B cell (primary cell): ENCODE data around the gene KBTBD13. TPM values are rescaled to one million over a fixed set of nuclear protein-coding genes. Genes with fewer than 3 reads are reported as not detected.

Source experiments
- ATAC-seq: fragments of 200-7000 bp; cut with Tn5 transposase; one replicate; pipeline ENCODE4 v1.10.0; 2021; ENCODE audit warnings: low read depth, mild to moderate bottlenecking, moderate number of reproducible peaks, moderate library complexity
- CTCF ChIA-PET: fragments of 350-600 bp; sonication (Branson Sonifier 250); formaldehyde crosslinking; loops from one replicate; lab custom pipeline; 2021; ENCODE audit warnings: antibody characterized with exemption, inconsistent platforms; lab: Charles Lee
- POLR2A ChIA-PET: fragments of 350-600 bp; sonication (Branson Sonifier 250); formaldehyde crosslinking; loops from one replicate; lab custom pipeline; 2021; ENCODE audit warnings: antibody characterized with exemption; lab: Charles Lee
- DNase-seq: peaks from one replicate; pipeline ENCODE4 v3.0.0; 2013
- H2AFZ ChIP-seq: 2 replicates; pipeline ENCODE4 v1.6.1; 2012; ENCODE audit warnings: mild to moderate bottlenecking, low read depth, low read length; ENCODE audit not compliant: insufficient read depth, poor library complexity, severe bottlenecking
- H3K27ac ChIP-seq, 2 donors: 1 replicate in 1 of 2; 2 replicates in 1 of 2; pipeline ENCODE4 v1.5.1; 2012 to 2013; ENCODE audit warnings: low read length in 2 of 2, mild to moderate bottlenecking in 2 of 2, moderate library complexity in 1 of 2
- H3K27me3 ChIP-seq, 4 experiments: fragments of 200-600 bp in 1 of 4; sonication (generic) in 1 of 4; replicated peaks in 1 of 4; 1 replicate in 2 of 4; 2 replicates in 2 of 4; pipeline versions ENCODE4 v1.6.1 to v1.7.0; 2013 to 2016; ENCODE audit warnings: low read length in 3 of 4, mild to moderate bottlenecking in 2 of 4, mixed read lengths in 1 of 4, moderate library complexity in 1 of 4; ENCODE audit not compliant: insufficient read depth in 4 of 4, control insufficient read depth in 3 of 4; ENCODE audit errors: control extremely low read depth in 1 of 4
- H3K36me3 ChIP-seq, 2 experiments: replicated peaks in 1 of 2; 1 replicate in 1 of 2; 2 replicates in 1 of 2; pipeline versions ENCODE4 v1.6.1 to v1.7.1; 2013; ENCODE audit warnings: low read length in 1 of 2; ENCODE audit not compliant: insufficient read depth in 2 of 2, control insufficient read depth in 1 of 2; ENCODE audit errors: control extremely low read depth in 1 of 2, extremely low read depth in 1 of 2
- H3K4me1 ChIP-seq, 2 donors: fragments of 200-600 bp in 1 of 2; sonication (generic) in 1 of 2; 1 replicate in 1 of 2; 2 replicates in 1 of 2; pipeline versions ENCODE4 v1.5.1 to v1.6.1; 2013 to 2017; ENCODE audit warnings: low read length in 2 of 2; ENCODE audit not compliant: control insufficient read depth in 2 of 2, insufficient read depth in 2 of 2
- H3K4me2 ChIP-seq: replicated peaks from 2 replicates; pipeline ENCODE3; 2012; ENCODE audit warnings: mild to moderate bottlenecking, low read depth, low read length; ENCODE audit not compliant: poor library complexity, severe bottlenecking
- H3K4me3 ChIP-seq, 5 experiments: fragments of 200-600 bp in 1 of 5; sonication (generic) in 1 of 5; 1 replicate in 3 of 5; 2 replicates in 2 of 5; pipeline versions ENCODE4 v1.5.1 to v1.7.0; 2011 to 2016; ENCODE audit warnings: low read length in 4 of 5, mild to moderate bottlenecking in 4 of 5, low read depth in 2 of 5, control low read depth in 1 of 5, moderate library complexity in 1 of 5; ENCODE audit not compliant: insufficient read depth in 1 of 5; ENCODE audit errors: control extremely low read depth in 1 of 5, extremely low read depth in 1 of 5
- H3K79me2 ChIP-seq: fragments of 200-600 bp; sonication (generic); one replicate; pipeline ENCODE4 v1.6.0; 2016; ENCODE audit warnings: low read length; ENCODE audit not compliant: control insufficient read depth, insufficient read depth
- H3K9ac ChIP-seq: fragments of 200-600 bp; sonication (generic); 2 replicates; pipeline ENCODE4 v1.6.1; 2017; ENCODE audit warnings: mild to moderate bottlenecking, low read length, moderate library complexity
- H3K9me3 ChIP-seq, 3 donors: one replicate each; pipeline versions ENCODE4 v1.6.1 to v1.7.1; 2013; ENCODE audit warnings: low read length in 2 of 3; ENCODE audit not compliant: control insufficient read depth in 2 of 3, insufficient read depth in 1 of 3; ENCODE audit errors: control extremely low read depth in 1 of 3
- H4K20me1 ChIP-seq: 2 replicates; pipeline ENCODE4 v1.6.0; 2012; ENCODE audit warnings: mild to moderate bottlenecking, low read length; ENCODE audit not compliant: insufficient read depth, control insufficient read depth, poor library complexity, severe bottlenecking
- H3K27ac Mint-ChIP-seq: one replicate; pipeline ENCODE4 v1.8.0; 2021; ENCODE audit warnings: mixed read lengths
- H3K27me3 Mint-ChIP-seq: one replicate; pipeline ENCODE4 v1.8.0; 2021; ENCODE audit warnings: mixed read lengths
- H3K4me1 Mint-ChIP-seq: one replicate; pipeline ENCODE4 v1.8.0; 2021; ENCODE audit warnings: mixed read lengths
- H3K4me3 Mint-ChIP-seq: one replicate; pipeline ENCODE4 v1.8.0; 2021; ENCODE audit warnings: mixed read lengths
- H3K9me3 Mint-ChIP-seq: one replicate; pipeline ENCODE4 v1.8.0; 2022; ENCODE audit warnings: mixed read lengths; ENCODE audit not compliant: insufficient read depth
- CTCF ChIP-seq: fragments of 200-600 bp; IDR thresholded peaks from one replicate; pipeline ENCODE4 v1.8.0; 2022; ENCODE audit warnings: antibody characterized with exemption, mild to moderate bottlenecking
- EZH2 ChIP-seq: IDR thresholded peaks from 2 replicates; pipeline ENCODE4 v1.6.1; 2012; ENCODE audit warnings: borderline replicate concordance, low read depth, mild to moderate bottlenecking, moderate library complexity, low read length; ENCODE audit not compliant: insufficient read depth, poor library complexity, severe bottlenecking
- WGBS: methylation state at CpG from one replicate; pipeline ENCODE4 v1.1.5; 2013; ENCODE audit warnings: missing lambda C conversion rate; ENCODE audit not compliant: insufficient coverage; 5-methylcytosine and 5-hydroxymethylcytosine counted together
- intact Hi-C: fragments of 100-400 bp; cut with micrococcal nuclease; formaldehyde crosslinking; loops from one replicate; pipeline ENCODE4 v1.10.0; 2022
- polyA plus RNA-seq: library from polyadenylated mRNA; depleted of rRNA; stranded (reverse); fragments of >200 nt; gene quantifications from 2 replicates; pipeline ENCODE4 v1.2.3, GENCODE V29; 2012
- total RNA-seq, 2 donors: library from RNA; stranded (reverse); fragments of 120-200 nt in 1 of 2; gene quantifications; 1 replicate in 1 of 2; 2 replicates in 1 of 2; pipeline versions ENCODE4 v1.2.3 to v1.2.4, GENCODE V29; 2013 to 2022

KBTBD13 gene
- total and polyA plus RNA-seq, 2 donors (not counting 1 experiment from before 2014, with no cell fraction given), result not detected

DNA sequence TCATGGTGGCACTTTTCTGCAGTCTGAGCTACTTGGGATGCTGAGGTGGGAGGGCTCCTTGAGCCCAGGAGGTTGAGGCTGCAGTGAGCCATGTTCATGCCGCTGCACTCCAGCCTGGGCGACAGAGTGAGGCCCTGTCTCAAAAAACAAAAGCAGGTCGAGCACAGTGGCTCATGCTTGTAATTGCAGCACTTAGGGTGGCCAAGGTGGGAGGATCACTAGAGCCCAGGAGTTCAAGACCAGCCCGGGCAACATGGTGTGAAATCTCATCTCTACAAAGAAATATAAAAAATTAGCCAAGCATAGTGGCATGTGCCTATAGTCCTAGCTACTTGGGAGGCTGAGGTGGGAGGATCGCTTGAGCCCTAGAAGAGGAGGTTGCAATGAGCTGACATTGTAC is 28.5 kb downstream of the KBTBD13 start:
- H2AFZ ChIP-seq, result no peak overlapping the region
- no peaks in the 10 kb centered on the region for H3K27me3 ChIP-seq
- TF ChIP-seq EZH2 (no peak), CTCF (no peak)
- no peaks in the 10 kb centered on the region for H4K20me1 ChIP-seq
- no peak overlapping the region for H3K27ac ChIP-seq
- Mint-ChIP-seq H3K27ac (no peak overlapping the region), H3K9me3 (no peaks in the 10 kb centered on the region), H3K4me1 (no peaks in the 10 kb centered on the region), H3K27me3 (no peaks in the 10 kb centered on the region), H3K4me3 (no peak overlapping the region)
- DNase-seq (no peak), ATAC-seq (no peak)
- 83% methylated on average over 3 of the region's 5 CpGs for WGBS
- H3K4me2 ChIP-seq, result no peak overlapping the region
- H3K9ac ChIP-seq, result no peak overlapping the region
- no peaks in the 10 kb centered on the region for H3K9me3 ChIP-seq
- ChIA-PET POLR2A (no interaction called here), CTCF (interaction anchor here (0.7 kb wide), 1 partner anchor 23 kb away, joined by 3 read pairs; no protein-coding TSS in a partner anchor)
- no peak overlapping the region for H3K4me3 ChIP-seq
- no peaks in the 10 kb centered on the region for H3K4me1 ChIP-seq
- H3K36me3 ChIP-seq, result peaks cover 0 to 12% of the 10 kb centered on the region in 2 experiments
- intact Hi-C loops, result no loop called here
- no peaks in the 10 kb centered on the region for H3K79me2 ChIP-seq

- no peaks in the 10 kb centered on the region for H3K27me3 Mint-ChIP-seq
- H3K27me3 ChIP-seq, result no peaks in the 10 kb centered on the region
- no peak for TF ChIP-seq EZH2
- no peak for TF ChIP-seq CTCF
- POLR2A ChIA-PET, result interaction anchor here (0.6 kb wide), 1 partner anchor 100 kb away, joined by 8 read pairs; no protein-coding TSS in a partner anchor
- H3K9me3 Mint-ChIP-seq, result no peaks in the 10 kb centered on the region
- H3K4me2 ChIP-seq, result no peak overlapping the region
- no peak overlapping the region for H3K27ac Mint-ChIP-seq
- no peak overlapping the region for H2AFZ ChIP-seq
- no peak overlapping the region for H3K4me3 ChIP-seq
- no peak overlapping the region for H3K4me3 Mint-ChIP-seq
- H3K9me3 ChIP-seq, result no peaks in the 10 kb centered on the region
- H3K9ac ChIP-seq, result no peak overlapping the region
- no peaks in the 10 kb centered on the region for H3K4me1 ChIP-seq
- H3K36me3 ChIP-seq, result peaks cover 3 to 10% of the 10 kb centered on the region in 2 experiments
- H3K4me1 Mint-ChIP-seq, result no peaks in the 10 kb centered on the region
- ATAC-seq (no peak), DNase-seq (no peak)
- H3K79me2 ChIP-seq, result no peaks in the 10 kb centered on the region
- 91% methylated on average over 5 of the region's 6 CpGs for WGBS
- H3K27ac ChIP-seq, result no peak overlapping the region
- intact Hi-C loops, result no loop called here
- no peaks in the 10 kb centered on the region for H4K20me1 ChIP-seq
- CTCF ChIA-PET, result interaction anchor here (0.7 kb wide), 1 partner anchor 28 kb away, joined by 3 read pairs; no protein-coding TSS in a partner anchor
These were observed 29.6 kb downstream of the KBTBD13 start for GRCh38 chr15:65106011-65106590.
